AG04450 (cell line): ENCODE measurements around the gene SARDH. TPM values are rescaled to one million over a fixed set of nuclear protein-coding genes. Genes with fewer than 3 reads are reported as not detected.
"Not testable (repeated sequence)": the region's sequence is repeated elsewhere in the genome, so short reads cannot be mapped to it uniquely, and the experiment has no call there.

Experiments used
- CTCF ChIA-PET: fragments of 300-600, 350-600 bp; formaldehyde crosslinking; extraction: SDS; loops from one replicate; lab custom pipeline; 2022; ENCODE audit warnings: antibody characterized with exemption, inconsistent platforms; lab: Charles Lee
- POLR2A ChIA-PET: fragments of 350-600 bp; formaldehyde crosslinking; extraction: SDS; loops from one replicate; lab custom pipeline; 2021; ENCODE audit warnings: antibody characterized with exemption, inconsistent platforms; lab: Yijun Ruan, JAX
- DNase-seq: peaks from one replicate; pipeline ENCODE4 v3.0.0-alpha.2; 2011; ENCODE audit warnings: low read depth, low spot score
- H3K27ac ChIP-seq: one replicate; pipeline ENCODE4 v1.5.1; 2012; ENCODE audit warnings: low read depth, low read length, control low read depth
- H3K27me3 ChIP-seq: one replicate; pipeline ENCODE4 v1.6.0; 2012; ENCODE audit warnings: low read length; ENCODE audit not compliant: control insufficient read depth, insufficient read depth
- H3K4me3 ChIP-seq: 2 replicates; pipeline ENCODE4 v1.5.1; 2011; ENCODE audit warnings: mild to moderate bottlenecking, low read depth, low read length, control low read depth
- H3K9me3 ChIP-seq: 2 replicates; pipeline ENCODE4 v1.5.1; 2012; ENCODE audit warnings: low read length; ENCODE audit not compliant: control insufficient read depth, insufficient read depth
- polyA plus RNA-seq: library from polyadenylated mRNA; depleted of rRNA; stranded (reverse); fragments of >200 nt; gene quantifications from 2 replicates; pipeline ENCODE4 v1.2.3, GENCODE V29; 2011
- TF ChIP-seq, protein P1 (sequence below): IDR thresholded peaks from 2 replicates; pipeline ENCODE4 v1.5.1; 2011; ENCODE audit warnings: low read depth, low read length, control low read depth, inconsistent platforms

Gene SARDH
- polyA plus RNA-seq, 1 experiment, result 1.3 TPM

- CTCF ChIA-PET, result no interaction called here
- Histone ChIP-seq H3K27ac (no peak overlapping the region), H3K27me3 (peaks cover 11% of the 10 kb centered on the region), H3K9me3 (no peaks in the 10 kb centered on the region; the same call in 1 of the 2 replicates), H3K4me3 (no peak overlapping the region)
- POLR2A ChIA-PET, result no interaction called here
- no peak for DNase-seq
- TF ChIP-seq, protein P1, sequence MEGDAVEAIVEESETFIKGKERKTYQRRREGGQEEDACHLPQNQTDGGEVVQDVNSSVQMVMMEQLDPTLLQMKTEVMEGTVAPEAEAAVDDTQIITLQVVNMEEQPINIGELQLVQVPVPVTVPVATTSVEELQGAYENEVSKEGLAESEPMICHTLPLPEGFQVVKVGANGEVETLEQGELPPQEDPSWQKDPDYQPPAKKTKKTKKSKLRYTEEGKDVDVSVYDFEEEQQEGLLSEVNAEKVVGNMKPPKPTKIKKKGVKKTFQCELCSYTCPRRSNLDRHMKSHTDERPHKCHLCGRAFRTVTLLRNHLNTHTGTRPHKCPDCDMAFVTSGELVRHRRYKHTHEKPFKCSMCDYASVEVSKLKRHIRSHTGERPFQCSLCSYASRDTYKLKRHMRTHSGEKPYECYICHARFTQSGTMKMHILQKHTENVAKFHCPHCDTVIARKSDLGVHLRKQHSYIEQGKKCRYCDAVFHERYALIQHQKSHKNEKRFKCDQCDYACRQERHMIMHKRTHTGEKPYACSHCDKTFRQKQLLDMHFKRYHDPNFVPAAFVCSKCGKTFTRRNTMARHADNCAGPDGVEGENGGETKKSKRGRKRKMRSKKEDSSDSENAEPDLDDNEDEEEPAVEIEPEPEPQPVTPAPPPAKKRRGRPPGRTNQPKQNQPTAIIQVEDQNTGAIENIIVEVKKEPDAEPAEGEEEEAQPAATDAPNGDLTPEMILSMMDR, result no peak
Measured at GRCh38 chr9:133679056-133679455, 59.1 kb downstream of the SARDH start.

DNA sequence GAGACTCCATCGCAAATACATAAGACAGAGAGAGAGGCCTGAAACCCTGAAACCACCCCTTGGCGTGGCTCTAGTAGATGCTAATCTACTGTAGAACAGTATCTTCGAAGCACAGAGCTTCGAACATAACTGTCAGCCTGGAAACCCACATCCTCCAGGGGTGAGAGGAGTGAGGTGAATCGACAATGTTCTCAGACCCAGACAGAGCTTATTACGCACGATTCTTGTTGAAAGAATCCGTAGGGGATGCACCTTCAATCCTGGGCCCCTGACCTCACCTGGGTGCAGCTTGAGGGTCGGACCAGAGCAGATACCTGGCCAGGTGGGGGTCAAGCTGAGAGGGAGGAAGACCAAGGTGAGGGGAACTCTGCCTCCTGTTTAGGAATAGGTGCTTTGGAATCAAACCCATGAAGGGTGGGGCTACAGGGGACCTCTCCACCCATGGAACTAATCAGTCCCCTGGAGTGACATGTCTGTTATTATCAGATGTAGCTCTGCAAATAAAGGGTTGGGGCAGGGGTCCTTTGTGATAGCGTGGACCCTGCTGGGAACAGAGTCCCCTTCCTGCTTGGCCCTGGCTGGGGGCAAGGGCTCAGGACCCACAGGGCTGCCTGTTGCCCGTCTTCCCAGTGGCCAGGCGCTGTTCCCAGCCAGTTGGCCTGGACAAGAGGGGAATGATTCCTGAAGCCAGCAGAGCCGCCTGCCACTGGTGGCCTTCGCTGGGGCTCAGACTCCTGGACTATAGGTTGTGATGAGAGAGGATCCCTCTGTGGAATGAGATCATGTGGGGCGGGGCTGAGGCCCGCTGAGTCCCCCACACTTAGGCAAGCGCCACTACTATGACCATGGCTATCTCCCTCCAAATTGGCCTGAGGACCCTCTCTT lies 60.8 kb downstream of the SARDH start:
- Histone ChIP-seq H3K27ac (no peak overlapping the region), H3K4me3 (no peak overlapping the region), H3K27me3 (peaks cover 13% of the 10 kb centered on the region), H3K9me3 (no peaks in the 10 kb centered on the region; the same call in 1 of the 2 replicates)
- ChIA-PET CTCF (no interaction called here), POLR2A (no interaction called here)
- TF ChIP-seq, protein P1, result no peak
- no peak for DNase-seq

- Histone ChIP-seq H3K4me3 (no peak overlapping the region), H3K27me3 (peaks cover 13% of the 10 kb centered on the region), H3K27ac (no peak overlapping the region), H3K9me3 (no peaks in the 10 kb centered on the region; the same call in 1 of the 2 replicates)
- TF ChIP-seq, protein P1, result no peak
- ChIA-PET CTCF (no interaction called here), POLR2A (no interaction called here)
- no peak for DNase-seq
Measured at GRCh38 chr9:133676450-133676849, 61.7 kb downstream of the SARDH start.

DNA sequence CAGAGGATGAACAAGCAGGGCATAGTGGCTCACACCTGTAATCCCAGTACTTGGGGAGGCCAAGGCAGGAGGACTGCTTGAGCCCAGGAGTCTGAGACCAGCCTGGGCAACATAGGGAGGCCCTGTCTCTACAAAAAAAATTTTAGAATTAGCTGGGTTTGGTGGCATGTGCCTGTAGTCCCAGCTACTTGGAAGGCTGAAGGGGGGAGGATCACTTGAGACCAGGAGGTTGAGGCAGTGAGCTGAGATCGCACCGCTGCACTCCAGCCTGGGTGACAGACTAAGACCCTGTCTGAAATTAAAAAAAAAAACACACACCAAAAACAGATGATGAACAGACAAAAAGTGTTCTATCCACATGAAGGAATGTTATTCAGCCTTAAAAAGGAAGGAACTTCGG lies 62.4 kb downstream of the SARDH start:
- H3K9me3 ChIP-seq, CTCF ChIA-PET, H3K4me3 ChIP-seq, H3K27ac ChIP-seq, DNase-seq: not testable (repeated sequence)
- POLR2A ChIA-PET, result interaction anchor here (0.7 kb wide), 1 partner anchor 22 kb away, joined by 3 read pairs; no protein-coding TSS in a partner anchor
- peaks cover 13% of the 10 kb centered on the region for H3K27me3 ChIP-seq

GRCh38 chr9:133674091-133674490 lies 64.1 kb downstream of the SARDH start:
- Histone ChIP-seq H3K9me3 (no peaks in the 10 kb centered on the region; the same call in 1 of the 2 replicates), H3K27ac (no peak overlapping the region), H3K4me3 (no peak overlapping the region), H3K27me3 (peaks cover 4% of the 10 kb centered on the region)
- DNase-seq, result no peak
- TF ChIP-seq, protein P1, result no peak
- CTCF ChIA-PET, result no interaction called here
- POLR2A ChIA-PET, result no interaction called here
